AG04450 (cell line): Measurements from ENCODE around the gene FANCD2. TPM values are rescaled to one million over a fixed set of nuclear protein-coding genes. Genes with fewer than 3 reads are reported as not detected.

Source experiments
- CTCF ChIA-PET: fragments of 300-600, 350-600 bp; formaldehyde crosslinking; extraction: SDS; loops from one replicate; lab custom pipeline; 2022; ENCODE audit warnings: antibody characterized with exemption, inconsistent platforms; lab: Charles Lee
- POLR2A ChIA-PET: fragments of 350-600 bp; formaldehyde crosslinking; extraction: SDS; loops from one replicate; lab custom pipeline; 2021; ENCODE audit warnings: antibody characterized with exemption, inconsistent platforms; lab: Yijun Ruan, JAX
- DNase-seq: peaks from one replicate; pipeline ENCODE4 v3.0.0-alpha.2; 2011; ENCODE audit warnings: low read depth, low spot score
- H3K27ac ChIP-seq: one replicate; pipeline ENCODE4 v1.5.1; 2012; ENCODE audit warnings: low read depth, low read length, control low read depth
- H3K27me3 ChIP-seq: one replicate; pipeline ENCODE4 v1.6.0; 2012; ENCODE audit warnings: low read length; ENCODE audit not compliant: control insufficient read depth, insufficient read depth
- H3K4me3 ChIP-seq: 2 replicates; pipeline ENCODE4 v1.5.1; 2011; ENCODE audit warnings: mild to moderate bottlenecking, low read depth, low read length, control low read depth
- H3K9me3 ChIP-seq: 2 replicates; pipeline ENCODE4 v1.5.1; 2012; ENCODE audit warnings: low read length; ENCODE audit not compliant: control insufficient read depth, insufficient read depth
- polyA plus RNA-seq: library from polyadenylated mRNA; depleted of rRNA; stranded (reverse); fragments of >200 nt; gene quantifications from 2 replicates; pipeline ENCODE4 v1.2.3, GENCODE V29; 2011
- TF ChIP-seq, protein P1 (sequence below): IDR thresholded peaks from 2 replicates; pipeline ENCODE4 v1.5.1; 2011; ENCODE audit warnings: low read depth, low read length, control low read depth, inconsistent platforms

FANCD2 gene
- polyA plus RNA-seq, 1 experiment: 5.4 TPM

DNA sequence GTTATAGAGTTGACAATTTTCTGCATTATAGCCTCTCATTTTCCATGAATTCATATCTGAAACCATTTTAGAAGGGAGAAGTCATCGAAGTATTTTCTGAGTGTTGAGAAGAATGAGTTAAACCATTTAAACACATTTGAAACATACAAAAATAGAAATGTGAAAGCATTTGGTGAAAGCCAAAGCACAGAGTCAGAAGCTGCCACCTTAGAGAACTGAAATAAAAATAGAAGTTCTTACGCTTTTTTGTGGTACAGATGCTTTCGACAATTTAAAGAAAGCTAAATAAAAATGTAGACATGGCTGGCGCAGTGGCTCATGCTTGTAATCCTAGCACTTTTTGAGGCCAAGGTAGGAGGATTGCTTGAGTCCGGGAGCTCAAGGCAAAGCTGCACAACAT, 72.8 kb downstream of the FANCD2 start:
- no peak overlapping the region for H3K4me3 ChIP-seq
- H3K27ac ChIP-seq: no peak overlapping the region
- no peaks in the 10 kb centered on the region for H3K9me3 ChIP-seq
- no peaks in the 10 kb centered on the region for H3K27me3 ChIP-seq
- TF ChIP-seq, protein P1, sequence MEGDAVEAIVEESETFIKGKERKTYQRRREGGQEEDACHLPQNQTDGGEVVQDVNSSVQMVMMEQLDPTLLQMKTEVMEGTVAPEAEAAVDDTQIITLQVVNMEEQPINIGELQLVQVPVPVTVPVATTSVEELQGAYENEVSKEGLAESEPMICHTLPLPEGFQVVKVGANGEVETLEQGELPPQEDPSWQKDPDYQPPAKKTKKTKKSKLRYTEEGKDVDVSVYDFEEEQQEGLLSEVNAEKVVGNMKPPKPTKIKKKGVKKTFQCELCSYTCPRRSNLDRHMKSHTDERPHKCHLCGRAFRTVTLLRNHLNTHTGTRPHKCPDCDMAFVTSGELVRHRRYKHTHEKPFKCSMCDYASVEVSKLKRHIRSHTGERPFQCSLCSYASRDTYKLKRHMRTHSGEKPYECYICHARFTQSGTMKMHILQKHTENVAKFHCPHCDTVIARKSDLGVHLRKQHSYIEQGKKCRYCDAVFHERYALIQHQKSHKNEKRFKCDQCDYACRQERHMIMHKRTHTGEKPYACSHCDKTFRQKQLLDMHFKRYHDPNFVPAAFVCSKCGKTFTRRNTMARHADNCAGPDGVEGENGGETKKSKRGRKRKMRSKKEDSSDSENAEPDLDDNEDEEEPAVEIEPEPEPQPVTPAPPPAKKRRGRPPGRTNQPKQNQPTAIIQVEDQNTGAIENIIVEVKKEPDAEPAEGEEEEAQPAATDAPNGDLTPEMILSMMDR: no peak
- ChIA-PET CTCF (no interaction called here), POLR2A (no interaction called here)
- no peak for DNase-seq

DNA sequence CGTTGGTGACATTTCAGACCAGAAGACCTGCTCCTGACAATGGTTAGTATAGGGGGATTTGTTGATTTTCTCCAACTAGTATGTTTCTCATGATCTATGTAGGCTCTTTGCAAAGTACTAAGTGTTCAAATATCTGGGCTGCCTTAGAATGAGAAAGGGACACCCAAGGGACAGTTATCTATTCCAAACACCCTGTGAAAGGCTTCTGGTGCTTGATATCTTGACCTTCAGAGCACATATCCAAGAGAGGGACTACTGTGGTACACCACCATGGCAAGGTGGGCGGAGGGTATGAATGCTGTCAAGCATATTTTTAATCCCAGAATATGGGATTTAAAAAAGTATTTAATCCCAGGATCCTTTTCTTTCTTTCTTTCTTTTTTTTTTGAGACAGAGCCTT, 80.7 kb downstream of the FANCD2 start:
- Histone ChIP-seq H3K9me3 (no peaks in the 10 kb centered on the region), H3K27ac (no peak overlapping the region), H3K4me3 (no peak overlapping the region), H3K27me3 (no peaks in the 10 kb centered on the region)
- CTCF ChIA-PET: no interaction called here
- no peak for DNase-seq
- POLR2A ChIA-PET: no interaction called here
- TF ChIP-seq, protein P1: no peak

DNA sequence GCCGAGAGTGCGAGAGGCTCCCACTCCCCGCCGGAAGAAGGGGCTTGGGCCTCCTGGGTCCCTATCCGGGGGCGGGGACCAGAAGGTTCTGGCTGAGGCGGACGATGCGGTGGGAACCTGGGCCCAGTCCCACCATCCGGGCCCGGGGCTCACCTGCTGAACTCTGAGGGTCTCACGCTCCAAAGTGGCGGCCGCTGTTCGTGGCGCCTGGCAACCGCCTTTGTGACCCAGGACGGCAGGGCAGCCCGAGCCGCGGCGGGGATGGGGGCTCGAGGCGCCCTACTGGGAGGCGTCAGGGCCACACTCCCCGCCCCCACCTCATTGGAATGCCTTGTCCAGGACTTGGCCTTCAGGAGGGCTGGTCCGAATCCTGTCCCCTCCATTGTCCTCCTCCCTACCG, 81.9 kb downstream of the FANCD2 start, which contains the start of gene FANCD2OS:
FANCD2OS (minus strand) TSS at position 165 of the 400 bp plus-strand sequence. CDS start 3,481 bp downstream, outside the sequence.
- Histone ChIP-seq H3K9me3 (no peaks in the 10 kb centered on the region), H3K27ac (no peak within 1 kb of the TSS), H3K4me3 (no peak within 1 kb of the TSS), H3K27me3 (no peaks in the 10 kb centered on the region)
- no peak for DNase-seq
- ChIA-PET CTCF (no interaction called here), POLR2A (no interaction called here)
- TF ChIP-seq, protein P1: no peak

DNA sequence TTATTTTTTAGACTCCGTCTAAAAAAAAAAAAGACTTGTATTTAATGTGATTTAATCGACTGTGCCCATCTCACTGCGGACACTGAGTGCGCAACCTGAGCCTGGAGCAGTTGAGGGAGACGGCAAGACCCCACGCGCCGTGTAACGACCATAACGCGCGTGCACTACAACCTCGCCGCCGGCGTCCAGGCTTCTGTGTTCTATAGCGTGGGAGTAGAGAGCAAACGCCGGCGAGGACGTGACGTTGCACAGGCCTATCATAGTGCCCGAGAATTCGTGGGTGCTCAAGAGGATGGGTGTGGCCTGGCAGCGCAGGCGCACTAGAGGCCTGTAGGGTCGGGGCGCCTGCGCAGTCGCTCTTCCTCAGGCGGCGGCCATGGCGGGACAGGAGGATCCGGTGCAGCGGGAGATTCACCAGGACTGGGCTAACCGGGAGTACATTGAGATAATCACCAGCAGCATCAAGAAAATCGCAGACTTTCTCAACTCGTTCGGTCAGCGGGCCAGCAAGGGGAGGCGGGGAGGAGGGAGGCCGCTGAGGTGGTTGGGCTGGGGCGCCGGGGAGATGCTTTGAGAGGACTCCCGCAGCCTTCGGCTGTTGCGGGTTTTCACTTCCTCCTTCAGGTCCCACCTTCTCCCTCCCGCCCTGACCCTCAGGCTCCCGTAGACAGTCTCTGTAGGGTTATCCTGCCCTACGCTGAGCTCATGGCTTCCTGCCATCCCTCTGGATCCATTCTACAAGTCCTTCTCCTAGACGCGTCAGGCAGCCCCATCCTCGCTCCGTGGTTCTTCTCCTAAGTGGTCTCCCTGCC, 89.3 kb downstream of the FANCD2 start, which contains the start of gene BRK1:
BRK1 (plus strand) TSS at position 350 of the 812 bp plus-strand sequence; CDS start at position 377, 27 bp downstream.
- Histone ChIP-seq H3K9me3 (no peaks in the 10 kb centered on the region), H3K27me3 (no peaks in the 10 kb centered on the region), H3K4me3 (peak within 1 kb of the TSS; percentile 70), H3K27ac (peak within 1 kb of the TSS; percentile 78)
- peak; percentile 92 for DNase-seq
- CTCF ChIA-PET: interaction anchor here (0.6 to 1.7 kb wide), 3 partner anchors 148 to 335 kb away, joined by 3 to 8 read pairs (median 4); no protein-coding TSS in a partner anchor
- TF ChIP-seq, protein P1: no peak
- POLR2A ChIA-PET: interaction anchor here (0.6 to 0.7 kb wide), 8 partner anchors 12 to 798 kb away, joined by 3 to 6 read pairs (median 3); no protein-coding TSS in a partner anchor

DNA sequence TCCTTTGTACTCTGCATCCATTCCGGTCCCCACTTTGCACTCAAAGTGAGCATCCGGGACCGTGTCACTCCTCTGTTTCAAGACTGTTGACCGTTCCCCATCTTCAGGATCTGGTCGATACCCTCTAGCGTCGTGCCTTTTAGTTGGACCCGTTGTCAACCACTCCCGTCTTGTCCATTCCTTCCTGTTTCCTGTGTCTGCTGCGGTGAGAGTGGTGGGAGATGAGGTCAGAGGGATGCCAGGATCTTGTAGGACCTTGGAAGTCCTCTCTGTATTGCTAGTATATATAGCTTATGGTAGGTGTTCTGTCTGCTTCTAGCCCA, 89.9 kb downstream of the FANCD2 start:
- CTCF ChIA-PET: interaction anchor here (1.7 kb wide), 2 partner anchors 148 to 169 kb away, joined by 4 to 8 read pairs; no protein-coding TSS in a partner anchor
- POLR2A ChIA-PET: no interaction called here
- peak overlapping the region; percentile 25 for H3K27ac ChIP-seq
- DNase-seq: no peak
- no peaks in the 10 kb centered on the region for H3K27me3 ChIP-seq
- H3K4me3 ChIP-seq: peak overlapping the region; percentile 70
- TF ChIP-seq, protein P1: no peak
- no peaks in the 10 kb centered on the region for H3K9me3 ChIP-seq
